Liver (tissue), 9 donors: ENCODE data around the gene GANC. TPM values are rescaled to one million over a fixed set of nuclear protein-coding genes. Genes with fewer than 3 reads are reported as not detected.

ENCODE experiments used
- DNase-seq: peaks from one replicate; pipeline ENCODE4 v3.0.0-alpha.2; 2017; ENCODE audit warnings: low spot score
- H3K27ac ChIP-seq, 2 donors: one replicate each; pipeline ENCODE4 v1.7.0; 2013; ENCODE audit warnings: inconsistent platforms in 2 of 2, low read length in 2 of 2, control low read depth in 1 of 2, low read depth in 1 of 2, mild to moderate bottlenecking in 1 of 2
- H3K27me3 ChIP-seq, 4 donors: one replicate each; pipeline versions ENCODE4 v1.6.1 to v1.7.0; 2013; ENCODE audit warnings: low read length in 3 of 4, inconsistent platforms in 1 of 4, mild to moderate bottlenecking in 1 of 4, moderate library complexity in 1 of 4; ENCODE audit not compliant: control insufficient read depth in 4 of 4, insufficient read depth in 4 of 4
- H3K36me3 ChIP-seq, 4 donors: one replicate each; pipeline versions ENCODE4 v1.6.1 to v1.7.0; 2013; ENCODE audit warnings: low read length in 3 of 4, mild to moderate bottlenecking in 3 of 4, low read depth in 1 of 4, moderate library complexity in 1 of 4; ENCODE audit not compliant: control insufficient read depth in 4 of 4, insufficient read depth in 3 of 4
- H3K4me1 ChIP-seq, 4 donors: one replicate each; pipeline versions ENCODE4 v1.6.1 to v1.7.0; 2013; ENCODE audit warnings: low read length in 3 of 4, mild to moderate bottlenecking in 3 of 4, moderate library complexity in 1 of 4; ENCODE audit not compliant: control insufficient read depth in 4 of 4, insufficient read depth in 4 of 4
- H3K4me3 ChIP-seq, 3 donors: one replicate each; pipeline versions ENCODE4 v1.6.1 to v1.7.0; 2013; ENCODE audit warnings: low read length in 3 of 3, control low read depth in 1 of 3, low read depth in 1 of 3, mild to moderate bottlenecking in 1 of 3
- H3K9ac ChIP-seq, 2 donors: one replicate each; pipeline ENCODE4 v1.7.0; 2013; ENCODE audit warnings: low read length in 2 of 2, mild to moderate bottlenecking in 2 of 2, moderate library complexity in 2 of 2, control low read depth in 1 of 2, low read depth in 1 of 2
- H3K9me3 ChIP-seq, 4 donors: one replicate each; pipeline versions ENCODE4 v1.6.1 to v1.7.0; 2013; ENCODE audit warnings: low read length in 3 of 4; ENCODE audit not compliant: control insufficient read depth in 4 of 4
- ATF3 ChIP-seq: IDR thresholded peaks from 2 replicates; pipeline ENCODE4 v1.6.1; 2016; ENCODE audit warnings: antibody characterized with exemption
- EGR1 ChIP-seq, 2 donors: IDR thresholded peaks; 2 replicates each; pipeline ENCODE4 v1.6.1; 2016 to 2018; ENCODE audit warnings: antibody characterized with exemption in 2 of 2, low read depth in 2 of 2
- FOXA1 ChIP-seq: IDR thresholded peaks from 2 replicates; pipeline ENCODE4 v1.6.1; 2016; ENCODE audit warnings: antibody characterized with exemption
- FOXA2 ChIP-seq: IDR thresholded peaks from 2 replicates; pipeline ENCODE4 v1.6.1; 2016; ENCODE audit warnings: antibody characterized with exemption
- GABPA ChIP-seq, 2 donors: IDR thresholded peaks in 1 of 2; conservative IDR thresholded peaks in 1 of 2; 2 replicates each; pipeline ENCODE4 v1.6.1; 2016; ENCODE audit warnings: antibody characterized with exemption in 2 of 2, mild to moderate bottlenecking in 1 of 2, moderate library complexity in 1 of 2
- HNF4A ChIP-seq, 2 donors: conservative IDR thresholded peaks; 2 replicates each; pipeline ENCODE4 v1.6.1; 2016; ENCODE audit warnings: antibody characterized with exemption in 2 of 2, mild to moderate bottlenecking in 2 of 2
- HNF4G ChIP-seq: IDR thresholded peaks from 2 replicates; pipeline ENCODE4 v1.6.1; 2016; ENCODE audit warnings: antibody characterized with exemption
- JUND ChIP-seq, 2 donors: IDR thresholded peaks; 2 replicates each; pipeline ENCODE4 v1.6.1; 2016; ENCODE audit warnings: antibody characterized with exemption in 2 of 2
- MAX ChIP-seq: IDR thresholded peaks from 2 replicates; pipeline ENCODE4 v1.6.1; 2016; ENCODE audit warnings: antibody characterized with exemption
- REST ChIP-seq: IDR thresholded peaks from 2 replicates; pipeline ENCODE4 v1.6.1; 2016; ENCODE audit warnings: antibody characterized with exemption, mild to moderate bottlenecking
- RXRA ChIP-seq, 2 donors: IDR thresholded peaks; 2 replicates each; pipeline ENCODE4 v1.6.1; 2017 to 2018; ENCODE audit warnings: antibody characterized with exemption in 2 of 2, mild to moderate bottlenecking in 1 of 2
- TAF1 ChIP-seq: conservative IDR thresholded peaks from 2 replicates; pipeline ENCODE4 v1.6.1; 2016; ENCODE audit warnings: antibody characterized with exemption, mild to moderate bottlenecking
- YY1 ChIP-seq: IDR thresholded peaks from 2 replicates; pipeline ENCODE4 v1.6.1; 2016; ENCODE audit warnings: antibody characterized with exemption, mild to moderate bottlenecking
- ZBTB33 ChIP-seq: IDR thresholded peaks from 2 replicates; pipeline ENCODE4 v1.6.1; 2016; ENCODE audit warnings: antibody characterized with exemption
- WGBS: extraction: QIAGEN DNeasy Blood & Tissue Kit; methylation state at CpG from one replicate; pipeline ENCODE4 v1.1.7; 2013; 5-methylcytosine and 5-hydroxymethylcytosine counted together
- polyA plus RNA-seq, 2 donors: library from polyadenylated mRNA; stranded (reverse) in 1 of 2; unstranded in 1 of 2; fragments of 200-250 nt in 1 of 2; fragments of >200 nt in 1 of 2; fragmentation: Nextera tagmentation in 1 of 2; extraction: Ambion mirVana in 1 of 2; gene quantifications; one replicate each; pipeline versions ENCODE4 v1.2.1 to v1.2.3, GENCODE V29; 2013 to 2015
- total RNA-seq, 2 donors: library from RNA; depleted of rRNA; stranded (reverse); fragments of >200 nt; gene quantifications; one replicate each; pipeline ENCODE4 v1.2.3, GENCODE V29; 2014
- donor health status: healthy.
- donor health status: healthy.
- donor health status: healthy.
- donor health status: healthy.
- donor health status: healthy.

GANC gene
- total and polyA plus RNA-seq, 4 donors, result 4.8 to 28.9 (median 10.9) TPM

- TF ChIP-seq REST, result no peak
- no peak for TF ChIP-seq JUND (IDR thresholded peaks at IDR 0.05)
- no peak for TF ChIP-seq FOXA2
- no peak for TF ChIP-seq HNF4A (conservative IDR thresholded peaks at IDR 0.05)
- no peak for TF ChIP-seq MAX
- TF ChIP-seq EGR1 (IDR thresholded peaks at IDR 0.05; ENCODE audit: low read depth in 2 of 2), result no peak
- TF ChIP-seq RXRA (IDR thresholded peaks at IDR 0.05), result no peak
Measured at GRCh38 chr15:42373936-42374335, 100.9 kb downstream of the GANC start (continued).

- no peak for TF ChIP-seq ATF3
- no peak for TF ChIP-seq GABPA (IDR thresholded peaks at IDR 0.05 in 1 of 2, conservative IDR thresholded peaks at IDR 0.05 in 1 of 2)
- TF ChIP-seq HNF4G, result no peak
- no peak for TF ChIP-seq YY1
- TF ChIP-seq ZBTB33, result no peak
- TF ChIP-seq MAX, result no peak
- TF ChIP-seq JUND (IDR thresholded peaks at IDR 0.05), result no peak
- no peak for TF ChIP-seq RXRA (IDR thresholded peaks at IDR 0.05)
- TF ChIP-seq HNF4A (conservative IDR thresholded peaks at IDR 0.05), result no peak
- TF ChIP-seq TAF1, result no peak
- no peak for TF ChIP-seq REST
- TF ChIP-seq FOXA1, result no peak
- Histone ChIP-seq H3K36me3 (peaks cover 0 to 2% (median 0%) of the 10 kb centered on the region in 4 donors), H3K9ac (no peak overlapping the region), H3K4me1 (no peaks in the 10 kb centered on the region), H3K27ac (no peak overlapping the region), H3K4me3 (no peak overlapping the region), H3K9me3 (peaks cover 0 to 6% (median 1%) of the 10 kb centered on the region in 4 donors), H3K27me3 (no peaks in the 10 kb centered on the region)
- no peak for DNase-seq
- WGBS, result 98% methylated on average over 1 of the region's 1 CpG
Measured at GRCh38 chr15:42374810-42375209, 101.8 kb downstream of the GANC start.
